Breast epithelium (tissue), 3 donors: ENCODE data around the gene VSIR.

Experiments
- CTCF ChIP-seq, 3 donors: fragments of 450-650 bp; IDR thresholded peaks; one replicate each; pipeline ENCODE4 v1.5.1; 2016 to 2017; ENCODE audit warnings: antibody characterized with exemption in 3 of 3, mild to moderate bottlenecking in 3 of 3, moderate library complexity in 3 of 3
- POLR2A ChIP-seq: fragments of 450-650 bp; IDR thresholded peaks from one replicate; pipeline ENCODE4 v1.6.1; 2016; ENCODE audit warnings: antibody characterized with exemption, mild to moderate bottlenecking, moderate library complexity
- POLR2AphosphoS5 ChIP-seq, 3 donors: sonication (generic); formaldehyde crosslinking; IDR thresholded peaks; one replicate each; pipeline ENCODE4 v1.6.1; 2017; ENCODE audit warnings: antibody characterized with exemption in 3 of 3

DNA sequence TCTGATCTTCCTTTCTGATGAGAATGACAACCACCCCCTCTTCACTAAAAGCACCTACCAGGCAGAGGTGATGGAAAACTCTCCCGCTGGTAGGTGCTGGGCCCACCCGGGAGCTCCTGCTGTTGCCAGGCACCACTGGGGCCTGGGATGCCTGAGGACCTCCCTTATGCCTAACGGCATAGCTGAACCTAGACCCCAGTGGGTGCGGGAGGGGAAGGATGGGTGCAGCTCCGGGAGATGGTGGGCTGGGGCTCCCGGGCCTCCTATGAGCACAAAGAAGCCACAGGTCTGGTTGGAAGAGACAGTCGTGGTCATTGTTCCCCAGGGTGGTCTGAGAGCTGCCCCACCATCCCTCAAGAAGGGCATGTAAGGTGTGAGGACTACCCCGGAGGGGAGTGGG, 15.6 kb upstream of the VSIR start:
- TF ChIP-seq CTCF (IDR thresholded peaks at IDR 0.05), result no peak
- no peak for TF ChIP-seq POLR2A
- no peak for TF ChIP-seq POLR2AphosphoS5 (IDR thresholded peaks at IDR 0.05)
